ENCODE measurements around the gene SDK2.

Gene SDK2, protein sequence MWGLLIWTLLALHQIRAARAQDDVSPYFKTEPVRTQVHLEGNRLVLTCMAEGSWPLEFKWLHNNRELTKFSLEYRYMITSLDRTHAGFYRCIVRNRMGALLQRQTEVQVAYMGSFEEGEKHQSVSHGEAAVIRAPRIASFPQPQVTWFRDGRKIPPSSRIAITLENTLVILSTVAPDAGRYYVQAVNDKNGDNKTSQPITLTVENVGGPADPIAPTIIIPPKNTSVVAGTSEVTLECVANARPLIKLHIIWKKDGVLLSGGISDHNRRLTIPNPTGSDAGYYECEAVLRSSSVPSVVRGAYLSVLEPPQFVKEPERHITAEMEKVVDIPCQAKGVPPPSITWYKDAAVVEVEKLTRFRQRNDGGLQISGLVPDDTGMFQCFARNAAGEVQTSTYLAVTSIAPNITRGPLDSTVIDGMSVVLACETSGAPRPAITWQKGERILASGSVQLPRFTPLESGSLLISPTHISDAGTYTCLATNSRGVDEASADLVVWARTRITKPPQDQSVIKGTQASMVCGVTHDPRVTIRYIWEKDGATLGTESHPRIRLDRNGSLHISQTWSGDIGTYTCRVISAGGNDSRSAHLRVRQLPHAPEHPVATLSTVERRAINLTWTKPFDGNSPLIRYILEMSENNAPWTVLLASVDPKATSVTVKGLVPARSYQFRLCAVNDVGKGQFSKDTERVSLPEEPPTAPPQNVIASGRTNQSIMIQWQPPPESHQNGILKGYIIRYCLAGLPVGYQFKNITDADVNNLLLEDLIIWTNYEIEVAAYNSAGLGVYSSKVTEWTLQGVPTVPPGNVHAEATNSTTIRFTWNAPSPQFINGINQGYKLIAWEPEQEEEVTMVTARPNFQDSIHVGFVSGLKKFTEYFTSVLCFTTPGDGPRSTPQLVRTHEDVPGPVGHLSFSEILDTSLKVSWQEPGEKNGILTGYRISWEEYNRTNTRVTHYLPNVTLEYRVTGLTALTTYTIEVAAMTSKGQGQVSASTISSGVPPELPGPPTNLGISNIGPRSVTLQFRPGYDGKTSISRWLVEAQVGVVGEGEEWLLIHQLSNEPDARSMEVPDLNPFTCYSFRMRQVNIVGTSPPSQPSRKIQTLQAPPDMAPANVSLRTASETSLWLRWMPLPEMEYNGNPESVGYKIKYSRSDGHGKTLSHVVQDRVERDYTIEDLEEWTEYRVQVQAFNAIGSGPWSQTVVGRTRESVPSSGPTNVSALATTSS (N-terminal part only)

GRCh38 chr17:73644145-73645049, at the start of gene SDK2:
SDK2 (minus strand) TSS chr17:73644445; CDS start chr17:73644088, 357 bp downstream.
- in situ Hi-C loops (cut with HindIII; ENCODE audit: low sequenced_read_pairs), result no loop called here

- in situ Hi-C loops (cut with HindIII; ENCODE audit: low sequenced_read_pairs), result no loop called here
These were observed 48.8 kb upstream of the SDK2 start for GRCh38 chr17:73693071-73693470.

- in situ Hi-C loops (cut with HindIII; ENCODE audit: low sequenced_read_pairs), result no loop called here
These were observed 47.1 kb upstream of the SDK2 start for GRCh38 chr17:73691321-73691766.

DNA sequence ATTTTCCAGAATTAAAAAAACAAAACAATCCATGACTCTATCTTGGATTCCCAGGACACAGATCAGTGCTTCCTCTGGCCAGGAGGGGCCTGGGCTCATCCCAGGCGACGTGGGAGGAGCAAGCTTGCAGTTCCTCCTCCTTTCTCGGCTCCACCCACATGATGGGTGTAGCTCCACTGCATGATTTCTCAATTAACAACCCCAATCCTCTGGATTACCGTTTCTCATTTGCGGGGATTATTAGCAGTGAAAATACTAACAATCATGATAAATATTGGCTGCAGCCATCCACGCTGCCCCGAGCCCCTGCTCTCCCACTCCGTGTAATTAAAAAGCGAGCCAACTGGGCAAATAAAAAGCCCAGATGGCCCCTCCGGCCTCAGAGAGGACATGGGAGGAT, 46.4 kb upstream of the SDK2 start:
- in situ Hi-C loops (cut with HindIII; ENCODE audit: low sequenced_read_pairs), result no loop called here

GRCh38 chr17:73689596-73690275, 45.5 kb upstream of the SDK2 start:
- in situ Hi-C loops (cut with HindIII; ENCODE audit: low sequenced_read_pairs), result loop anchor here (10.0 kb wide), 1 partner anchor 45 kb away; no protein-coding TSS in a partner anchor

- in situ Hi-C loops (cut with HindIII; ENCODE audit: low sequenced_read_pairs), result loop anchor here (10.0 kb wide), 1 partner anchor 48 kb away; no protein-coding TSS in a partner anchor
These were observed 42.7 kb upstream of the SDK2 start for GRCh38 chr17:73686961-73687360.

- in situ Hi-C loops (cut with HindIII; ENCODE audit: low sequenced_read_pairs), result loop anchor here (10.0 kb wide), 1 partner anchor 49 kb away; no protein-coding TSS in a partner anchor
These were observed 41.9 kb upstream of the SDK2 start for GRCh38 chr17:73686126-73686525.

DNA sequence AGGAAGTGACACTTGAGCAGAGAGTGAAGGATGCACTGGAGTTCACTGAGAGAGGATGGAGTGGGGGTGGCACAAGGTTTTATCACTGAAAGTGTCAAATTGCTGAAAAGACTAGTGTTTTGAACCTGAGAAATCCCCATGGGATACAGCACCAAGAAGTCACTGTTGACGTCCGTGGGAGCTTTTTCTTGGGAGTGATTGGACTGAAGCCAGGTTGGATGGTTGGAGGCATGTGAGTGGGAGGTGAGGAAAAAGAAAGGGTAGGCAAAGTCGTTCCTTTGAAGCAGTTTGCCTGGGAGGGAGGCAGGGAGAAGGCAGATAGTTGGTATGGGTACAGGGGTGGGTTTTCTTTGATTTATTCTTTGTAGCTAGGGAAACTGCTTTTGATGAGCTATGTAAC, 39.9 kb upstream of the SDK2 start:
- in situ Hi-C loops (cut with HindIII; ENCODE audit: low sequenced_read_pairs), result loop anchor here (10.0 kb wide), 1 partner anchor 51 kb away; no protein-coding TSS in a partner anchor

DNA sequence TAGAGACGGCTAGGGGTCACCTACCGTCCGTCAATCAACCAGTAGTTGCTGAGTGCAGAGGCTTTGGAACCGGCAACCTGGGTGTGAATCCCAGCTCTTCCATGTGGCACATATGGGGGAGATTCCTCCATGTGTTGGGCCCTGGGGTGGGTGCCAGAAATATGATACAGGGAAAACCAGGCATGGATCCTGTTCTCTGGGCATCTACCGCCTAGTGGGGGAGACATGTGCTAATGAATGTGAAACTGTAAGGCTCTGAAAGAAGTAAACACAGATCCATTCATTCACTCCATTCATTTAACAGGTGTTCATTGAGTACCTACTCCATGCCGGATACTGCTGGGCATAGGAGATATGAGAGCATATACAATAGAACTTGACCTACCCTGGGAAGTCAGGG, 39.5 kb upstream of the SDK2 start:
- in situ Hi-C loops (cut with HindIII; ENCODE audit: low sequenced_read_pairs), result loop anchor here (10.0 kb wide), 1 partner anchor 51 kb away; no protein-coding TSS in a partner anchor

DNA sequence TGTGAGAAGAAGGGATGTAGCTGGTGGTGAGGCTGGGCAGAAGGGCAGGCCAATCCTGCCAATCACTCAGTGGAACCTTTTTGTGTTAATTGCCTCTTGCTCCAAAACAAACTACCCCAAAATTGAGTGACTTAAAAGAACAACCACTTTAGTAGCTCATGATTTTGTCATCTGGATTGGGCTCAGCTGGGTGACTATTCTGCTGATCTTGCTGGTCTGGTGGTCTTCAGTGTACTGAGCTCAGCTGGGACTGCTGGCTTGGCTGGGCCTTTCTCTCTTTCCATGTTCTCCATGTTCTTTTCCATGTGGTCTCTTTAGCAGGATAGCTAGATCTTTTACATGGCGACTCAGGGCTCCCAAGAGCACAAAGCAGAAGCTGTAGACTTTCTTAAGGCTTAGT, 37.7 kb upstream of the SDK2 start:
- in situ Hi-C loops (cut with HindIII; ENCODE audit: low sequenced_read_pairs), result loop anchor here (10.0 kb wide), 1 partner anchor 53 kb away; no protein-coding TSS in a partner anchor

DNA sequence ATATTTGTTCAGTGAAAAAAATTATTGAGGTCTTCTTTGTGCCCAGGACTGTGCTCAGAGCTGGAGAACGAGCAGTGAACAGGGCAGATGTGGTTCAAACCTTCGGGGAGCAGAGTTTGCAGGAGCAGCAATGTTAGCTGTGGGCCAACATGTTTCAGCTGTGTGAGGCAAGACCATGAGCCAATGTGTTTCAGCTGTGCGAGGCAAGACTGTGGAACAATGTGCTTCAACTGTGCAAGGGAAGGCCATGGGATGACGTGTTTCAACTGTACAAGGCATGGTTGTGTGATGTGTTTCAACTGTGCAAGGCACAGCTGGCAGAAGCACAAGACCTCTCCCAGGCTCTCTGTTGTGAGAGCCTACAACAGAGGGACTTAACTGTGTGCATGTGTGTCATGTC, 35.2 kb upstream of the SDK2 start:
- in situ Hi-C loops (cut with HindIII; ENCODE audit: low sequenced_read_pairs), result no loop called here

DNA sequence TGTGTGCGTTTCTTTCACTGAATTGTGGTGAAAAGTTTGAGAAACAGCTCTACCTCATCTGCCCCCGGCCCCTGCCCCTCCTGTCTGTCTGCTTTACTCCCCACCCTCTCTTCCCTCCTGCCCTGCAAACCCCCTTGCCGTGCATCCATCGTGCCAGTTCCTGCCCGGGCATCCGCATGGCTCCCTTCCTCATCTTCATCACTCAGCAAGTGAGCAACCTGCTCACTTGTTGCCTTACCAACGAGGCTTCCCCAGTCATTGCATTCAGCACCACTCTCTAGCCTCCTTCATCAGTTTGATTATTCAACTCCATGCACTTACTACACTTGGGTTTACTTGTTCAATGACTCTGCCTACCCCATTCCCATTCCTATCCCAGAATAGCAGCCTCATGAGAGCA, 34.8 kb upstream of the SDK2 start:
- in situ Hi-C loops (cut with HindIII; ENCODE audit: low sequenced_read_pairs), result no loop called here

DNA sequence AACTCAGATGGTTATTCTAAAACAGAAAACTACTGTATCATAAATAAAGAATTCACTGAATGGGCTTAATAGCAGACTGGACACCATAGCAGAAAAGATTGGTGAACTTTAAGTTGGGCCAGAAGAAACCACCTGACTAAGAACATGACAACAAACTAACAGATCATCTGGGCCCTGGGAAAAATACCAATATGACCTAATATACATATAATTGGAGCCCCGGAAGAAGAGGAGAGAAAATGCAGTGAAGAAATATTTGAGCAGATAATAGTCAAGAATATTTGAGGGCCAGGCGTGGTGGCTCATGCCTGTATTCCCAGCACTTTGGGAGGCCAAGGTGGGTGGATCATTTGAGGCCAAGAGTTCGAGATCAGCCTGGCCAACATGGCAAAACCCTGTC, 25.5 kb upstream of the SDK2 start:
- in situ Hi-C loops (cut with HindIII; ENCODE audit: low sequenced_read_pairs), result no loop called here

GRCh38 chr17:73667181-73667959, 23.1 kb upstream of the SDK2 start:
- in situ Hi-C loops (cut with HindIII; ENCODE audit: low sequenced_read_pairs), result no loop called here

DNA sequence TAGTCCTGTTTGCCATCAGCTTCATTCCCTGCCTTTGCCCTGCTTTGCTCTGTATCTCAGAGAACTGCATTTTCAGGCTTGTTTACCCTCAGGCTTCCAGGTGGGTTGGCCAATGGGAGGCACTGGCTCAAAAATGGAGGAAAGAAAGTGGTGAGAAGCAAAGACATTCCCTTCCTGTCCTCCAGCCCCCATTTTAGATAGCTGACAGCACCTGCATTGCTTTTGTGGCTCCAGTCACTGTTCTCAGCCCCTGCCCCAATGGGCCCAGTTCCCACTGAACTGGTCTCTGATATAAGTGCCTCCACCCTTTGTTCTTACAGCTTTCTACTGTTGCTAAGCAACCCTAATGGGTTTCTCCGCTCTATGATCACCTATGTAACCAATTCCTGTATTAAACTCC, 19.4 kb upstream of the SDK2 start:
- in situ Hi-C loops (cut with HindIII; ENCODE audit: low sequenced_read_pairs), result no loop called here

DNA sequence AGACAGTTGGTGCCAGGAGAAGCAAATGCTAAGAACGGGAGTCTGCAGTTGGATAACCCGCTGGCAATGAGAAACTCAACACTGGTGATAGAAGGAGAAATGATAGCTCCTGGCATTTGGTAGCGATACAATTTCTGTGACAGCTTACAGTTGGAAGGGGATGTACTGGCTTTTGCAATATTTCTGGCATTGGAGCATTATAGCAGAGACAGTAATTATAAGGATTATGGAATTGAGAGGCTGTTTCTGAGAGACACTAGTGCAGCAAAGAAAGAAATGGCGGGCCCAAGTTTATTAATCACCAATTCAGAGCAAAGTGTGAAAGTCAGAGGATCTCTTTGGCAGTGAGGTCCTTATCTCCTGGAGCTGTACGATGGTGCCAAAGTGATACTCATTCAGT, 16.1 kb upstream of the SDK2 start:
- in situ Hi-C loops (cut with HindIII; ENCODE audit: low sequenced_read_pairs), result no loop called here

- in situ Hi-C loops (cut with HindIII; ENCODE audit: low sequenced_read_pairs), result no loop called here
These were observed 14.7 kb upstream of the SDK2 start for GRCh38 chr17:73658821-73659515.
